Measurements from ENCODE around the gene ACTR3. TPM values are rescaled to one million over a fixed set of nuclear protein-coding genes. Genes with fewer than 3 reads are reported as not detected.
"Not testable (repeated sequence)": the region's sequence is repeated elsewhere in the genome, so short reads cannot be mapped to it uniquely, and the experiment has no call there.

ACTR3 gene
- total RNA-seq, 2 experiments from 2014 or later, result 599 to 604 TPM

GRCh38 chr2:113950906-113951305 lies 61.0 kb downstream of the ACTR3 start:
- H3K9me3 Mint-ChIP-seq (ENCODE audit: insufficient read depth); DNase-seq; H3K27me3 Mint-ChIP-seq (ENCODE audit: low read depth); ATAC-seq; H3K27ac Mint-ChIP-seq; H3K4me3 Mint-ChIP-seq; H3K4me1 Mint-ChIP-seq (ENCODE audit: low read depth): not testable (repeated sequence)
- ChIA-PET POLR2A (interaction anchor here (1.6 kb wide), 1 partner anchor 12 kb away, joined by 4 read pairs; no protein-coding TSS in a partner anchor), CTCF (interaction anchor here (1.5 kb wide), 1 partner anchor 16 kb away, joined by 4 read pairs; no protein-coding TSS in a partner anchor)
- H3K36me3 Mint-ChIP-seq (ENCODE audit: low read depth), result peaks cover 71% of the 10 kb centered on the region

- no peaks in the 10 kb centered on the region for H3K4me1 Mint-ChIP-seq (ENCODE audit: low read depth)
- H3K9me3 Mint-ChIP-seq (ENCODE audit: insufficient read depth), result no peaks in the 10 kb centered on the region
- POLR2A ChIA-PET, result interaction anchor here (0.5 kb wide), 1 partner anchor 22 kb away, joined by 3 read pairs; no protein-coding TSS in a partner anchor
- DNase-seq (no peak), ATAC-seq (no peak)
- H3K27ac Mint-ChIP-seq, result no peak overlapping the region
- peaks cover 52% of the 10 kb centered on the region for H3K36me3 Mint-ChIP-seq (ENCODE audit: low read depth)
- no peaks in the 10 kb centered on the region for H3K27me3 Mint-ChIP-seq (ENCODE audit: low read depth)
- CTCF ChIA-PET, result no interaction called here
- no peak overlapping the region for H3K4me3 Mint-ChIP-seq
Observed at GRCh38 chr2:113961000-113961399, 71.1 kb downstream of the ACTR3 start.

GRCh38 chr2:113962692-113963480 lies 73.0 kb downstream of the ACTR3 start:
- H3K27me3 Mint-ChIP-seq (ENCODE audit: low read depth), result no peaks in the 10 kb centered on the region
- DNase-seq (no peak), ATAC-seq (no peak)
- H3K4me3 Mint-ChIP-seq, result no peak overlapping the region
- no peak overlapping the region for H3K27ac Mint-ChIP-seq
- peaks cover 46% of the 10 kb centered on the region for H3K36me3 Mint-ChIP-seq (ENCODE audit: low read depth)
- H3K4me1 Mint-ChIP-seq (ENCODE audit: low read depth), result no peaks in the 10 kb centered on the region
- H3K9me3 Mint-ChIP-seq (ENCODE audit: insufficient read depth), result no peaks in the 10 kb centered on the region
- ChIA-PET CTCF (no interaction called here), POLR2A (interaction anchor here (1.2 kb wide), 1 partner anchor 13 kb away, joined by 4 read pairs; no protein-coding TSS in a partner anchor)

GRCh38 chr2:113963965-113964364 lies 74.1 kb downstream of the ACTR3 start:
- Mint-ChIP-seq H3K27me3 (ENCODE audit: low read depth) (no peaks in the 10 kb centered on the region), H3K27ac (no peak overlapping the region), H3K4me1 (ENCODE audit: low read depth) (no peaks in the 10 kb centered on the region), H3K9me3 (ENCODE audit: insufficient read depth) (no peaks in the 10 kb centered on the region), H3K36me3 (ENCODE audit: low read depth) (peaks cover 42% of the 10 kb centered on the region), H3K4me3 (no peak overlapping the region)
- ATAC-seq, result no peak
- CTCF ChIA-PET, result interaction anchor here (2.3 to 3.7 kb wide), 2 partner anchors 14 kb away, joined by 7 to 18 read pairs; no protein-coding TSS in a partner anchor
- POLR2A ChIA-PET, result interaction anchor here (1.2 kb wide), 1 partner anchor 14 kb away, joined by 4 read pairs; no protein-coding TSS in a partner anchor
- no peak for DNase-seq

- Mint-ChIP-seq H3K27me3 (ENCODE audit: low read depth) (no peaks in the 10 kb centered on the region), H3K4me3 (no peak overlapping the region), H3K27ac (no peak overlapping the region), H3K9me3 (ENCODE audit: insufficient read depth) (no peaks in the 10 kb centered on the region), H3K4me1 (ENCODE audit: low read depth) (no peaks in the 10 kb centered on the region), H3K36me3 (ENCODE audit: low read depth) (peaks cover 38% of the 10 kb centered on the region)
- no peak for ATAC-seq
- ChIA-PET CTCF (interaction anchor here (2.3 to 3.7 kb wide), 2 partner anchors 14 to 15 kb away, joined by 7 to 18 read pairs; no protein-coding TSS in a partner anchor), POLR2A (no interaction called here)
- no peak for DNase-seq
Observed at GRCh38 chr2:113964436-113964835, 74.5 kb downstream of the ACTR3 start.

- Mint-ChIP-seq H3K27ac (no peak overlapping the region), H3K4me1 (ENCODE audit: low read depth) (no peaks in the 10 kb centered on the region), H3K4me3 (no peak overlapping the region), H3K27me3 (ENCODE audit: low read depth) (no peaks in the 10 kb centered on the region), H3K36me3 (ENCODE audit: low read depth) (peaks cover 38% of the 10 kb centered on the region), H3K9me3 (ENCODE audit: insufficient read depth) (no peaks in the 10 kb centered on the region)
- DNase-seq, result no peak
- ChIA-PET CTCF (interaction anchor here (0.6 to 3.7 kb wide), 9 partner anchors 9 to 586 kb away, joined by 3 to 18 read pairs (median 5); no protein-coding TSS in a partner anchor), POLR2A (no interaction called here)
- no peak for ATAC-seq
Observed at GRCh38 chr2:113965228-113965627, 75.3 kb downstream of the ACTR3 start.

GRCh38 chr2:113965644-113966043 lies 75.8 kb downstream of the ACTR3 start:
- ATAC-seq (peak; percentile 72), DNase-seq (peak; percentile 48)
- Mint-ChIP-seq H3K36me3 (ENCODE audit: low read depth) (peaks cover 38% of the 10 kb centered on the region), H3K4me3 (no peak overlapping the region), H3K27me3 (ENCODE audit: low read depth) (no peaks in the 10 kb centered on the region), H3K9me3 (ENCODE audit: insufficient read depth) (no peaks in the 10 kb centered on the region), H3K27ac (no peak overlapping the region), H3K4me1 (ENCODE audit: low read depth) (no peaks in the 10 kb centered on the region)
- POLR2A ChIA-PET, result interaction anchor here (1.0 kb wide), 1 partner anchor 18 kb away, joined by 3 read pairs; no protein-coding TSS in a partner anchor
- CTCF ChIA-PET, result interaction anchor here (0.6 to 3.7 kb wide), 14 partner anchors 9 to 585 kb away, joined by 3 to 18 read pairs (median 4); no protein-coding TSS in a partner anchor

GRCh38 chr2:113966171-113966570 lies 76.3 kb downstream of the ACTR3 start:
- H3K27me3 Mint-ChIP-seq (ENCODE audit: low read depth), result no peaks in the 10 kb centered on the region
- CTCF ChIA-PET, result interaction anchor here (1.1 to 3.7 kb wide), 10 partner anchors 9 to 585 kb away, joined by 3 to 18 read pairs (median 4); no protein-coding TSS in a partner anchor
- H3K4me3 Mint-ChIP-seq, result no peak overlapping the region
- POLR2A ChIA-PET, result interaction anchor here (1.0 kb wide), 1 partner anchor 19 kb away, joined by 3 read pairs; no protein-coding TSS in a partner anchor
- ATAC-seq (no peak), DNase-seq (no peak)
- peaks cover 35% of the 10 kb centered on the region for H3K36me3 Mint-ChIP-seq (ENCODE audit: low read depth)
- H3K4me1 Mint-ChIP-seq (ENCODE audit: low read depth), result peaks cover 2% of the 10 kb centered on the region
- H3K27ac Mint-ChIP-seq, result no peak overlapping the region
- no peaks in the 10 kb centered on the region for H3K9me3 Mint-ChIP-seq (ENCODE audit: insufficient read depth)

- CTCF ChIA-PET, result interaction anchor here (1.1 to 3.7 kb wide), 9 partner anchors 8 to 210 kb away, joined by 3 to 18 read pairs (median 4); no protein-coding TSS in a partner anchor
- DNase-seq, result no peak
- POLR2A ChIA-PET, result interaction anchor here (1.0 kb wide), 1 partner anchor 20 kb away, joined by 3 read pairs; no protein-coding TSS in a partner anchor
- peaks cover 37% of the 10 kb centered on the region for H3K36me3 Mint-ChIP-seq (ENCODE audit: low read depth)
- ATAC-seq, result no peak
- H3K4me1 Mint-ChIP-seq (ENCODE audit: low read depth), result peaks cover 2% of the 10 kb centered on the region
- H3K27me3 Mint-ChIP-seq (ENCODE audit: low read depth), result no peaks in the 10 kb centered on the region
- no peaks in the 10 kb centered on the region for H3K9me3 Mint-ChIP-seq (ENCODE audit: insufficient read depth)
- no peak overlapping the region for H3K27ac Mint-ChIP-seq
- H3K4me3 Mint-ChIP-seq, result no peak overlapping the region
Observed at GRCh38 chr2:113966832-113967231, 76.9 kb downstream of the ACTR3 start.

GRCh38 chr2:113967272-113967671 lies 77.4 kb downstream of the ACTR3 start:
- H3K4me3 Mint-ChIP-seq, result no peak overlapping the region
- DNase-seq (no peak), ATAC-seq (no peak)
- H3K4me1 Mint-ChIP-seq (ENCODE audit: low read depth), result peaks cover 2% of the 10 kb centered on the region
- CTCF ChIA-PET, result interaction anchor here (1.3 to 3.7 kb wide), 3 partner anchors 11 to 17 kb away, joined by 4 to 18 read pairs (median 16); no protein-coding TSS in a partner anchor
- POLR2A ChIA-PET, result no interaction called here
- no peaks in the 10 kb centered on the region for H3K27me3 Mint-ChIP-seq (ENCODE audit: low read depth)
- H3K36me3 Mint-ChIP-seq (ENCODE audit: low read depth), result peaks cover 37% of the 10 kb centered on the region
- H3K27ac Mint-ChIP-seq, result no peak overlapping the region
- H3K9me3 Mint-ChIP-seq (ENCODE audit: insufficient read depth), result no peaks in the 10 kb centered on the region

- Mint-ChIP-seq H3K27ac (no peak overlapping the region), H3K4me3 (no peak overlapping the region), H3K9me3 (ENCODE audit: insufficient read depth) (no peaks in the 10 kb centered on the region), H3K36me3 (ENCODE audit: low read depth) (peaks cover 33% of the 10 kb centered on the region), H3K4me1 (ENCODE audit: low read depth) (peaks cover 17% of the 10 kb centered on the region), H3K27me3 (ENCODE audit: low read depth) (no peaks in the 10 kb centered on the region)
- ChIA-PET CTCF (no interaction called here), POLR2A (interaction anchor here (0.6 kb wide), 1 partner anchor 25 kb away, joined by 4 read pairs; no protein-coding TSS in a partner anchor)
- DNase-seq, result no peak
- no peak for ATAC-seq
Observed at GRCh38 chr2:113972766-113973165, 82.9 kb downstream of the ACTR3 start.

GRCh38 chr2:113973810-113974209 lies 83.9 kb downstream of the ACTR3 start:
- ATAC-seq (no peak), DNase-seq (no peak)
- Mint-ChIP-seq H3K9me3 (ENCODE audit: insufficient read depth) (no peaks in the 10 kb centered on the region), H3K27me3 (ENCODE audit: low read depth) (no peaks in the 10 kb centered on the region), H3K4me3 (no peak overlapping the region), H3K36me3 (ENCODE audit: low read depth) (peaks cover 29% of the 10 kb centered on the region), H3K4me1 (ENCODE audit: low read depth) (peaks cover 17% of the 10 kb centered on the region), H3K27ac (no peak overlapping the region)
- ChIA-PET CTCF (no interaction called here), POLR2A (no interaction called here)

Measured in activated CD8-positive, alpha-beta T cell treated with anti-CD3 and anti-CD28 coated beads, Interleukin-2, amount 10 ng/mL, durations not matched to agents 7 days and 5 days (primary cell).